A549 (cell line): Measurements from ENCODE around the gene MAST3. TPM values are rescaled to one million over a fixed set of nuclear protein-coding genes. Genes with fewer than 3 reads are reported as not detected.
A peak's percentile ranks its signal among the peaks of the same experiment; 100 is the strongest.

Experiments
- ATAC-seq, 2 experiments: fragments of 200-7000 bp in 1 of 2; fragments of >200 bp in 1 of 2; cut with Nextera tagmentation in 1 of 2; cut with Tn5 transposase in 1 of 2; 3 replicates each; pipeline versions ENCODE4 v1.8.0 to v1.9.1; 2018 to 2020; ENCODE audit warnings: mild to moderate bottlenecking in 1 of 2, moderate library complexity in 1 of 2
- CTCF ChIA-PET: fragments of 300-600 bp; sonication (Branson Sonifier 250); formaldehyde crosslinking; extraction: SDS; loops from one replicate; lab custom pipeline; 2021; ENCODE audit warnings: antibody characterized with exemption, inconsistent platforms; lab: Yijun Ruan, JAX
- POLR2A ChIA-PET: fragments of 350-600 bp; formaldehyde crosslinking; extraction: SDS; loops from one replicate; lab custom pipeline; 2021; ENCODE audit warnings: antibody characterized with exemption, inconsistent platforms; lab: Yijun Ruan, JAX
- DNase-seq, 2 experiments: peaks; one replicate each; pipeline versions ENCODE4 v3.0.0 to v3.0.0-alpha.2; 2011 to 2016; ENCODE audit warnings: low read depth in 1 of 2, low spot score in 1 of 2
- FAIRE-seq: peaks from 2 replicates; lab custom pipeline; 2011; peaks lifted over from hg19 to GRCh38; lab: Jason Lieb, UNC
- H3K27ac ChIP-seq, 2 experiments: fragments of >200 bp; sonication (Bioruptor Twin); formaldehyde crosslinking; 3 replicates each; pipeline ENCODE4 v1.5.1; 2016 to 2017
- H3K4me1 ChIP-seq: fragments of >200 bp; sonication (Bioruptor Twin); formaldehyde crosslinking; 3 replicates; pipeline ENCODE4 v1.6.1; 2016
- H3K4me2 ChIP-seq: fragments of >200 bp; sonication (Bioruptor Twin); formaldehyde crosslinking; 3 replicates; pipeline ENCODE4 v1.6.1; 2016
- H3K4me3 ChIP-seq: fragments of >200 bp; sonication (Bioruptor Twin); formaldehyde crosslinking; 3 replicates; pipeline ENCODE4 v1.5.1; 2016
- H3K9me3 ChIP-seq: fragments of >200 bp; sonication (Bioruptor Twin); formaldehyde crosslinking; 3 replicates; pipeline ENCODE4 v1.6.1; 2016
- CBX2 ChIP-seq: fragments of 200-600 bp; sonication (generic); IDR thresholded peaks from 2 replicates; pipeline ENCODE4 v1.6.1; 2016; ENCODE audit warnings: low read depth, mild to moderate bottlenecking, borderline replicate concordance
- CBX8 ChIP-seq: fragments of 200-600 bp; sonication (generic); IDR thresholded peaks from 2 replicates; pipeline ENCODE4 v1.6.1; 2016
- CEBPB ChIP-seq, 2 experiments: fragments of >200 bp in 1 of 2; sonication (Bioruptor Twin) in 1 of 2; formaldehyde crosslinking in 1 of 2; IDR thresholded peaks; 2 replicates each; pipeline ENCODE4 v1.6.1; 2012 to 2016
- EHF ChIP-seq: fragments of 250-450 bp; sonication (Bioruptor Pico); IDR thresholded peaks from 2 replicates; pipeline ENCODE4 v1.5.0; 2020; ENCODE audit warnings: mild to moderate bottlenecking
- FOXS1 ChIP-seq: fragments of 250-450 bp; sonication (Bioruptor Pico); IDR thresholded peaks from 2 replicates; pipeline ENCODE4 v1.5.0; 2020; ENCODE audit warnings: mild to moderate bottlenecking, moderate library complexity
- HDAC2 ChIP-seq: fragments of 200-600 bp; sonication (generic); IDR thresholded peaks from 2 replicates; pipeline ENCODE4 v1.6.1; 2016
- MAFK ChIP-seq: fragments of 450-650 bp; IDR thresholded peaks from 2 replicates; pipeline ENCODE4 v1.6.1; 2014; ENCODE audit not compliant: partially characterized antibody
- MYC ChIP-seq: IDR thresholded peaks from 2 replicates; pipeline ENCODE4 v1.6.1; 2012; ENCODE audit warnings: mild to moderate bottlenecking, inconsistent platforms, low read length, improper control_type of control experiment, borderline replicate concordance
- NFE2L2 ChIP-seq: fragments of 150-350 bp; conservative IDR thresholded peaks from 2 replicates; pipeline ENCODE4 v1.6.1; 2014; ENCODE audit warnings: low read length
- RCOR1 ChIP-seq: fragments of 150-350 bp; IDR thresholded peaks from 2 replicates; pipeline ENCODE4 v1.6.1; 2014; ENCODE audit warnings: antibody characterized with exemption, low read length, low read depth
- RFX5 ChIP-seq: fragments of 450-650 bp; IDR thresholded peaks from 2 replicates; pipeline ENCODE4 v1.7.1; 2014; ENCODE audit warnings: antibody characterized with exemption, mild to moderate bottlenecking, moderate library complexity
- SMC3 ChIP-seq: fragments of >200 bp; sonication (Bioruptor Twin); formaldehyde crosslinking; IDR thresholded peaks from 3 replicates; pipeline ENCODE4 v1.6.1; 2018; ENCODE audit warnings: inconsistent platforms
- ZNF302 ChIP-seq: fragments of 250-450 bp; sonication (Bioruptor Pico); IDR thresholded peaks from 2 replicates; pipeline ENCODE4 v1.9.0; 2021; ENCODE audit warnings: inconsistent platforms, mild to moderate bottlenecking, moderate library complexity
- WGBS: methylation state at CpG from one replicate; pipeline ENCODE4 v1.1.6; 2017; ENCODE audit errors: missing lambda C conversion rate; 5-methylcytosine and 5-hydroxymethylcytosine counted together
- polyA plus RNA-seq, 4 experiments: library from polyadenylated mRNA; depleted of rRNA in 3 of 4; stranded (reverse); fragments of >200 nt; fragmentation: RNase III in 1 of 4; extraction: RNeasy Plus Mini Kit Qiagen cat#74134 plus additional on column Dnase treatment in 1 of 4; gene quantifications; 2 replicates in 3 of 4; 3 replicates in 1 of 4; pipeline ENCODE4 v1.2.3, GENCODE V29; 2011 to 2017
- TF ChIP-seq, protein P1 (sequence below): fragments of 150-350 bp; IDR thresholded peaks from 2 replicates; pipeline ENCODE4 v1.6.1; 2014; ENCODE audit warnings: low read depth, mild to moderate bottlenecking, low read length
- TF ChIP-seq, protein P2 (sequence below): fragments of >200 bp; sonication (Bioruptor Twin); formaldehyde crosslinking; IDR thresholded peaks from 3 replicates; pipeline ENCODE4 v1.6.1; 2016
- TF ChIP-seq, protein P3 (sequence below): IDR thresholded peaks from 2 replicates; pipeline ENCODE4 v1.6.1; 2012
- TF ChIP-seq, protein P4 (sequence below): fragments of 450-650 bp; IDR thresholded peaks from 2 replicates; pipeline ENCODE4 v1.6.1; 2014; ENCODE audit warnings: antibody characterized with exemption

The MAST3 gene
- polyA plus RNA-seq, 2 of the 4 experiments (the other 2 are of a cell fraction): 1.3 to 2.5 TPM

DNA sequence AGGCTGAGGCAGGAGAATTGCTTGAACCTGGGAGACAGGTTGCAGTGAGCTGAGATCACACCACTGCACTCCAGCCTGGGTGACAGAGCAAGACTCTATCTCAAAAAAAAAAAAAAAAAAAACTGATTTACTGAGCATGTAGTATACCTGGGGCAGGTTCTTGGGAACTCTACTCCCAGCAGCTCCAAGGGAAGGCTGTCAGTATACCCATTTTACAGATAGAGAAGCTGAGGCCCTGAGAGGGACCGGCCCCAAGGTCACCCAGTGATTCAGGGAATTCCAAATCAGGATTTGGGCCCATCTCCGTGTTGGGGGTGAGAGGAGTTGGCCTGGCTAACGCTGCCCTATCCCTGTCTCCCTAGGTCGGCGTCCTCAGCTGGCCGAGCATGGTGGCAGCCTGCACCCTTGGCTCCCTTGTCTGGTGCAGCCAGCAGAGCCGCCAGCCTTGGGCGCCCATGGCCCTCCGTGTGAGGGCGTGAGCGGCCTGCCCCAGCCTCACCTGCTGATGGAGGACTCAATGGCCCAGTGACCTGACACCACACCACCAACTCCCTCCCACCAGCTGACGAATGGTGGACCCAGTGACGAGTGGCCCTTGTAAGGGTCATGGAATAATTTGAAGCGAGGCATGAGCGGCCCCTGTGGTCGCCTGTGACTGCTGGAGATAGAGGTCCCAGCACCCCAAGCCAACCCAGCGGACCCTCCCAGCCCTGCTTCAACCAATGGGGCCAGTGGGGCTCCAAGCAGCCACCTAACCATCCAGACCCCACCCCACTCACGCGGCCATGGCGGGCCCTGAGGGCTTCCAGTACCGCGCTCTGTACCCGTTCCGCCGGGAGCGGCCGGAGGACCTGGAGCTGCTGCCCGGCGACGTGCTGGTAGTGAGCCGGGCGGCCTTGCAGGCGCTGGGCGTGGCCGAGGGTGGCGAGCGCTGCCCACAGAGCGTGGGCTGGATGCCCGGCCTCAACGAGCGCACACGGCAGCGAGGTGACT, 57.8 kb downstream of the MAST3 start:
- TF ChIP-seq HDAC2 (no peak), FOXS1 (no peak), SMC3 (no peak), CBX8 (no peak), NFE2L2 (no peak), MYC (no peak), CBX2 (no peak), RFX5 (no peak), CEBPB (IDR thresholded peaks at IDR 0.05) (no peak), EHF (no peak)
- TF ChIP-seq, protein P1, sequence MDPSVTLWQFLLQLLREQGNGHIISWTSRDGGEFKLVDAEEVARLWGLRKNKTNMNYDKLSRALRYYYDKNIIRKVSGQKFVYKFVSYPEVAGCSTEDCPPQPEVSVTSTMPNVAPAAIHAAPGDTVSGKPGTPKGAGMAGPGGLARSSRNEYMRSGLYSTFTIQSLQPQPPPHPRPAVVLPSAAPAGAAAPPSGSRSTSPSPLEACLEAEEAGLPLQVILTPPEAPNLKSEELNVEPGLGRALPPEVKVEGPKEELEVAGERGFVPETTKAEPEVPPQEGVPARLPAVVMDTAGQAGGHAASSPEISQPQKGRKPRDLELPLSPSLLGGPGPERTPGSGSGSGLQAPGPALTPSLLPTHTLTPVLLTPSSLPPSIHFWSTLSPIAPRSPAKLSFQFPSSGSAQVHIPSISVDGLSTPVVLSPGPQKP: no peak
- TF ChIP-seq, protein P2, sequence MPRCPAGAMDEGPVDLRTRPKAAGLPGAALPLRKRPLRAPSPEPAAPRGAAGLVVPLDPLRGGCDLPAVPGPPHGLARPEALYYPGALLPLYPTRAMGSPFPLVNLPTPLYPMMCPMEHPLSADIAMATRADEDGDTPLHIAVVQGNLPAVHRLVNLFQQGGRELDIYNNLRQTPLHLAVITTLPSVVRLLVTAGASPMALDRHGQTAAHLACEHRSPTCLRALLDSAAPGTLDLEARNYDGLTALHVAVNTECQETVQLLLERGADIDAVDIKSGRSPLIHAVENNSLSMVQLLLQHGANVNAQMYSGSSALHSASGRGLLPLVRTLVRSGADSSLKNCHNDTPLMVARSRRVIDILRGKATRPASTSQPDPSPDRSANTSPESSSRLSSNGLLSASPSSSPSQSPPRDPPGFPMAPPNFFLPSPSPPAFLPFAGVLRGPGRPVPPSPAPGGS: no peak
- Histone ChIP-seq H3K27ac (peak overlapping the region in 1 of 2 experiments; percentile 79; a peak in 1 of 6 replicates), H3K4me1 (peaks cover 29% of the 10 kb centered on the region), H3K9me3 (no peaks in the 10 kb centered on the region), H3K4me2 (no peak overlapping the region), H3K4me3 (no peak overlapping the region)
- ATAC-seq: no peak
- CTCF ChIA-PET: interaction anchor here (0.7 to 1.5 kb wide), 5 partner anchors 12 to 96 kb away, joined by 3 to 5 read pairs (median 3); partner anchors contain the start of gene MPV17L2
- FAIRE-seq: no peak
- POLR2A ChIA-PET: no interaction called here
- WGBS: 94% methylated on average over 29 of the region's 43 CpGs
- no peak for DNase-seq

DNA sequence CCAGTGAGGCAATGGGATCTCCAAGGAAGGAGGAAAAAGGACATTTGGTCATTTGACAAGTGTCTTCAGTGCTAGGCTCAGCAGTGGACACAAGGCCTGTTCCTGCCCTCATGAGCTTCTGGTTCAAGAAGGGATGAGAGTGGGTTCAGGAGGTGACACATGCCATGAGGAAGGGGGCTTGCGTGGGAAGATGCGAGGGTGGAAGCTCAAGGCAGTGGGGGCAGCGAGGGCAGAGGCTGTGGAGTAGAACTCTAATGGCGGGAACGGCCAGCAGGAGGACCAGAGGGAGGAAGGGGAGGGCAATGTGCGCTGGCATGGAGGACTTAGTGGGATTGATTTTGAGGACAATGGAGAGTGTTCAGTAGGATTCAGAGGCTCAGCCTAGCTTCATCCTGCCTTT, 58.7 kb downstream of the MAST3 start:
- H3K27ac ChIP-seq: peak overlapping the region in 1 of 2 experiments; percentile 79; a peak in 4 of 6 replicates
- 100% methylated on average over 6 of the region's 6 CpGs for WGBS
- H3K9me3 ChIP-seq: no peaks in the 10 kb centered on the region
- peaks cover 34% of the 10 kb centered on the region for H3K4me1 ChIP-seq
- no peak overlapping the region for H3K4me3 ChIP-seq
- CTCF ChIA-PET: interaction anchor here (1.0 to 1.5 kb wide), 4 partner anchors 12 to 96 kb away, joined by 3 to 5 read pairs (median 4); partner anchors contain the start of gene MPV17L2
- TF ChIP-seq ZNF302 (CRISPR knock-in tag) (no peak), RCOR1 (no peak), RFX5 (no peak), CBX8 (no peak), MAFK (no peak)
- TF ChIP-seq, all 56 proteins: peak for 0
- peak overlapping the region; percentile 64; the same call in 2 of the 3 replicates for H3K4me2 ChIP-seq
- FAIRE-seq (no peak), DNase-seq (no peak), ATAC-seq (no peak)
- POLR2A ChIA-PET: interaction anchor here (0.6 kb wide), 1 partner anchor 535 kb away, joined by 3 read pairs; no protein-coding TSS in a partner anchor

DNA sequence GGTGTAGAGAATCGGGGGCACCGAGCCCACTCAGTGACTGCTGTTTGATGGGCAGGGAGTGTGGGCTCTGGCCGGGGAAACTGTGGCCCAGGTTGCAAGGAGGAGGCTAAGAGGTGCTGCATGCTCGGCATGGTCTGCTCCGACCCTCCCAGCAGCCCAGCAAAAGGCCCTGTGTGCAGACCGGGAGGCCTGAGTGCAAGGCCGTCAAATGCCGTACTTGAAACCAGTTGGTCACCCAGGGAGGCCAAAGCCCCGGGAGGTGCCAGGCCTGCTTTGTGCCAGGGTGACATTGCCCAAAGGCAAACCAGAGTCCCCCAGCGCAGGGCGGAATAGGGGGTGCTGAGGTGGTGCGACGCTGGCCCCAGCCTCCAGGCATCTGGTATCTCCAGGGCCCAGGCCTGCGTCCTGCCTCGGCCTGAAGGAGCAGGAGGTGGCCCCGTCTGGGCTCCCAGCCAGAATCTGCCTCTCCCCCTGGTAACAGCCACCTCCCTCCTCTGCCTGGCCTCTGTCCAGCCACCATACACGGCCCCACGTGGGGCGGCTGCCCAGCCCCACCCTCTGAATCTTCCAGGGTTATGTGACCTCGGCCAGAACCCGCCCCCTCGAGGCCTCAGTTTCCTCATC, 59.4 kb downstream of the MAST3 start:
- ATAC-seq: peak in 1 of 2 experiments; percentile 5; a peak in 2 of 6 replicates
- peak overlapping the region; percentile 60 to 79; a peak in 5 of 6 replicates for H3K27ac ChIP-seq
- H3K9me3 ChIP-seq: no peaks in the 10 kb centered on the region
- no peak overlapping the region for H3K4me3 ChIP-seq
- no peak for FAIRE-seq
- H3K4me2 ChIP-seq: peak overlapping the region; percentile 64
- peaks cover 29% of the 10 kb centered on the region for H3K4me1 ChIP-seq
- ChIA-PET POLR2A (interaction anchor here (0.6 kb wide), 1 partner anchor 534 kb away, joined by 3 read pairs; no protein-coding TSS in a partner anchor), CTCF (no interaction called here)
- peak; percentile 62 to 77 for DNase-seq
- WGBS: 100% methylated on average over 3 of the region's 22 CpGs
- TF ChIP-seq MYC (no peak; the same call in 1 of the 2 replicates), RFX5 (peak; percentile 61; the same call in 1 of the 2 replicates)
- TF ChIP-seq, protein P3, sequence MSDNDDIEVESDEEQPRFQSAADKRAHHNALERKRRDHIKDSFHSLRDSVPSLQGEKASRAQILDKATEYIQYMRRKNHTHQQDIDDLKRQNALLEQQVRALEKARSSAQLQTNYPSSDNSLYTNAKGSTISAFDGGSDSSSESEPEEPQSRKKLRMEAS: 0 out of 2 replicates have a peak, but pooled peaks have one; percentile 47
- TF ChIP-seq, protein P4, sequence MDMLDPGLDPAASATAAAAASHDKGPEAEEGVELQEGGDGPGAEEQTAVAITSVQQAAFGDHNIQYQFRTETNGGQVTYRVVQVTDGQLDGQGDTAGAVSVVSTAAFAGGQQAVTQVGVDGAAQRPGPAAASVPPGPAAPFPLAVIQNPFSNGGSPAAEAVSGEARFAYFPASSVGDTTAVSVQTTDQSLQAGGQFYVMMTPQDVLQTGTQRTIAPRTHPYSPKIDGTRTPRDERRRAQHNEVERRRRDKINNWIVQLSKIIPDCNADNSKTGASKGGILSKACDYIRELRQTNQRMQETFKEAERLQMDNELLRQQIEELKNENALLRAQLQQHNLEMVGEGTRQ: peak; percentile 69
